Measurements from ENCODE around the gene GARNL3. TPM values are rescaled to one million over a fixed set of nuclear protein-coding genes. Genes with fewer than 3 reads are reported as not detected.

GARNL3 gene
- total and polyA plus RNA-seq, 2 donors (not counting 3 experiments of a cell fraction or from before 2014, with no cell fraction given) = 1.4 to 8.3 TPM

DNA sequence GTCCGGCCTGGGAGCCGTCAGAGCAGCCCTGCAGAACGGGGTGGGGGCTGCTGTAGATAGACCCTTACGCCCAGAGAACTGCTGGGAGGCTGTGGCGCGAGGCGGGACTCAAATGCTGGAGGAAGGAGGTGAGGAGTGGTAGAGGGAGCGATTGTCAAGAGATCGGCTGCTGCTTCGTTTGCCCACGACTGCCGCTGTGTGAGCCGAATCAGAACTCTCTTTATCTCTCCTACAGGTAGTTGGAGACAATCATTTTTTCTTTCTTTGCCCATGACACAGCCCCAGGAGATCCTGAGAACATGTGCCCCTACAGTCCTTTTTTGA, 160.1 kb downstream of the GARNL3 start:
- H3K79me2 ChIP-seq (ENCODE audit: control insufficient read depth, insufficient read depth, low read length) = peaks cover 43% of the 10 kb centered on the region
- peak overlapping the region; percentile 94 for H2AFZ ChIP-seq (ENCODE audit: low read depth, low read length)
- peak overlapping the region; percentile 97 for H3K4me2 ChIP-seq (ENCODE audit: insufficient read depth, low read length)
- BruUV-seq (replicated peaks) = TSS peak; percentile 37
- FAIRE-seq (no peak), DNase-seq (ENCODE audit: low read depth, low spot score) (no peak)
- H3K9me1 ChIP-seq (replicated peaks; ENCODE audit: control insufficient read depth, extremely low read depth, insufficient read depth, low read length) = no peaks in the 10 kb centered on the region
- H3K27ac ChIP-seq (ENCODE audit: insufficient read depth, low read depth, low read length) = peak overlapping the region; percentile 79
- H3K27me3 ChIP-seq (ENCODE audit: control insufficient read depth in 2 of 2, insufficient read depth in 2 of 2, low read length in 2 of 2) = no peaks in the 10 kb centered on the region
- dilution Hi-C loops (cut with MboI; ENCODE audit: extremely low pct_ligation_motif_present, low sequenced_read_pairs) = no loop called here
- TF ChIP-seq POLR2A (IDR thresholded peaks at IDR 0.05; ENCODE audit: low read depth, low read length) (no peak), MYC (IDR thresholded peaks at IDR 0.05; ENCODE audit: low read depth, low read length) (no peak), FOS (IDR thresholded peaks at IDR 0.05; ENCODE audit: borderline replicate concordance, insufficient read depth, low read length) (no peak), EZH2 (IDR thresholded peaks at IDR 0.05; ENCODE audit: borderline replicate concordance, low read depth, low read length, severe bottlenecking) (no peak), GATA2 (IDR thresholded peaks at IDR 0.05; ENCODE audit: insufficient read depth, insufficient read length, low read depth, low read length) (no peak), POLR2AphosphoS5 (IDR thresholded peaks at IDR 0.05; ENCODE audit: insufficient read depth, low read depth, low read length) (no peak), JUN (IDR thresholded peaks at IDR 0.05; ENCODE audit: borderline replicate concordance, insufficient read depth, insufficient read length, low read depth) (no peak)
- TF ChIP-seq, protein P1, sequence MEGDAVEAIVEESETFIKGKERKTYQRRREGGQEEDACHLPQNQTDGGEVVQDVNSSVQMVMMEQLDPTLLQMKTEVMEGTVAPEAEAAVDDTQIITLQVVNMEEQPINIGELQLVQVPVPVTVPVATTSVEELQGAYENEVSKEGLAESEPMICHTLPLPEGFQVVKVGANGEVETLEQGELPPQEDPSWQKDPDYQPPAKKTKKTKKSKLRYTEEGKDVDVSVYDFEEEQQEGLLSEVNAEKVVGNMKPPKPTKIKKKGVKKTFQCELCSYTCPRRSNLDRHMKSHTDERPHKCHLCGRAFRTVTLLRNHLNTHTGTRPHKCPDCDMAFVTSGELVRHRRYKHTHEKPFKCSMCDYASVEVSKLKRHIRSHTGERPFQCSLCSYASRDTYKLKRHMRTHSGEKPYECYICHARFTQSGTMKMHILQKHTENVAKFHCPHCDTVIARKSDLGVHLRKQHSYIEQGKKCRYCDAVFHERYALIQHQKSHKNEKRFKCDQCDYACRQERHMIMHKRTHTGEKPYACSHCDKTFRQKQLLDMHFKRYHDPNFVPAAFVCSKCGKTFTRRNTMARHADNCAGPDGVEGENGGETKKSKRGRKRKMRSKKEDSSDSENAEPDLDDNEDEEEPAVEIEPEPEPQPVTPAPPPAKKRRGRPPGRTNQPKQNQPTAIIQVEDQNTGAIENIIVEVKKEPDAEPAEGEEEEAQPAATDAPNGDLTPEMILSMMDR (IDR thresholded peaks at IDR 0.05; ENCODE audit: extremely low read depth in 1 of 2, insufficient read depth in 1 of 2, low read depth in 1 of 2, low read length in 2 of 2) = no peak
- TF ChIP-seq, protein P2, sequence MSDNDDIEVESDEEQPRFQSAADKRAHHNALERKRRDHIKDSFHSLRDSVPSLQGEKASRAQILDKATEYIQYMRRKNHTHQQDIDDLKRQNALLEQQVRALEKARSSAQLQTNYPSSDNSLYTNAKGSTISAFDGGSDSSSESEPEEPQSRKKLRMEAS (IDR thresholded peaks at IDR 0.05; ENCODE audit: insufficient read depth, insufficient read length) = no peak
- CTCF ChIA-PET = interaction anchor here (0.6 to 1.9 kb wide), 13 partner anchors 15 to 310 kb away, joined by 3 to 11 read pairs (median 4); partner anchors contain the start of genes LRSAM1, RPL12, SLC2A8 and TOR2A
- no peaks in the 10 kb centered on the region for H4K20me1 ChIP-seq (replicated peaks; ENCODE audit: control insufficient read depth, extremely low read depth, insufficient read depth, low read length)
- H3K36me3 ChIP-seq (ENCODE audit: control insufficient read depth in 2 of 2, extremely low read depth in 1 of 2, insufficient read depth in 2 of 2, low read length in 2 of 2) = peaks cover 0 to 2% of the 10 kb centered on the region in 2 experiments
- peak overlapping the region; percentile 54 to 90 (median 62) for H3K4me3 ChIP-seq (replicated peaks in 1 of 3; ENCODE audit: insufficient read depth in 1 of 3, low read depth in 1 of 3, low read length in 3 of 3)
- intact Hi-C loops (cut with micrococcal nuclease) = loop anchor here (1.0 kb wide), 3 partner anchors 25 to 205 kb away; partner anchors contain the start of gene SLC2A8
- H3K9me3 ChIP-seq (replicated peaks; ENCODE audit: control insufficient read depth, insufficient read depth, low read length) = no peaks in the 10 kb centered on the region
- H3K4me1 ChIP-seq (ENCODE audit: control insufficient read depth, extremely low read depth, insufficient read depth, low read length) = peaks cover 25% of the 10 kb centered on the region
- POLR2A ChIA-PET = interaction anchor here (0.9 to 1.4 kb wide), 3 partner anchors 26 to 200 kb away, joined by 4 to 10 read pairs (median 5); partner anchors contain the start of genes LRSAM1, RPL12 and SLC2A8
- peak overlapping the region; percentile 92 for H3K9ac ChIP-seq (replicated peaks; ENCODE audit: extremely low read depth, insufficient read depth, low read length)
